Iris pigment epithelial cell (primary cell): ENCODE measurements around the gene GALNT2.
A peak's percentile ranks its signal among the peaks of the same experiment; 100 is the strongest.

Source experiments
- DNase-seq: peaks from one replicate; pipeline ENCODE4 v3.0.0-alpha.2; 2011; ENCODE audit warnings: low read depth

GALNT2 gene

GRCh38 chr1:230187290-230187689, 120.3 kb downstream of the GALNT2 start:
- no peak for DNase-seq

- DNase-seq: no peak
These were observed 121.8 kb downstream of the GALNT2 start for GRCh38 chr1:230188826-230189225.

GRCh38 chr1:230189341-230189740, 122.3 kb downstream of the GALNT2 start:
- DNase-seq: no peak

GRCh38 chr1:230189824-230190223, 122.8 kb downstream of the GALNT2 start:
- DNase-seq: no peak

- peak; percentile 90 for DNase-seq
These were observed 124.2 kb downstream of the GALNT2 start for GRCh38 chr1:230191079-230191804.

- DNase-seq: no peak
These were observed 124.8 kb downstream of the GALNT2 start for GRCh38 chr1:230191855-230192254.

- DNase-seq: no peak
These were observed 127.5 kb downstream of the GALNT2 start for GRCh38 chr1:230194525-230194924.

GRCh38 chr1:230195199-230195598, 128.2 kb downstream of the GALNT2 start:
- DNase-seq: no peak

GRCh38 chr1:230196077-230196476, 129.0 kb downstream of the GALNT2 start:
- no peak for DNase-seq

- DNase-seq: no peak
These were observed 130.9 kb downstream of the GALNT2 start for GRCh38 chr1:230197644-230198567.

- no peak for DNase-seq
These were observed 132.0 kb downstream of the GALNT2 start for GRCh38 chr1:230199034-230199433.

- DNase-seq: no peak
These were observed 132.5 kb downstream of the GALNT2 start for GRCh38 chr1:230199554-230199953.

- DNase-seq: no peak
These were observed 133.2 kb downstream of the GALNT2 start for GRCh38 chr1:230200276-230200675.

- no peak for DNase-seq
These were observed 134.4 kb downstream of the GALNT2 start for GRCh38 chr1:230201445-230201844.

GRCh38 chr1:230204842-230205241, 137.8 kb downstream of the GALNT2 start:
- no peak for DNase-seq

GRCh38 chr1:230205719-230206198, 138.7 kb downstream of the GALNT2 start:
- peak; percentile 60 for DNase-seq

GRCh38 chr1:230206207-230206606, 139.2 kb downstream of the GALNT2 start:
- no peak for DNase-seq

- no peak for DNase-seq
These were observed 139.9 kb downstream of the GALNT2 start for GRCh38 chr1:230206976-230207375.

GRCh38 chr1:230207598-230207997, 140.6 kb downstream of the GALNT2 start:
- no peak for DNase-seq

- no peak for DNase-seq
These were observed 141.7 kb downstream of the GALNT2 start for GRCh38 chr1:230208619-230209261.

GRCh38 chr1:230210326-230210980, 143.4 kb downstream of the GALNT2 start:
- peak; percentile 39 for DNase-seq

GRCh38 chr1:230210981-230211336, 143.9 kb downstream of the GALNT2 start:
- no peak for DNase-seq
